Peyer's patch (tissue), 4 donors: ENCODE data around the gene MLH1. TPM values are rescaled to one million over a fixed set of nuclear protein-coding genes. Genes with fewer than 3 reads are reported as not detected.
"Not testable (repeated sequence)": the region's sequence is repeated elsewhere in the genome, so short reads cannot be mapped to it uniquely, and the experiment has no call there.

Source experiments
- DNase-seq, 3 donors: peaks; one replicate each; pipeline ENCODE4 v3.0.0-alpha.2; 2017 to 2019
- H3K27ac ChIP-seq, 4 donors: fragments of 200-600 bp; sonication (generic); one replicate each; pipeline ENCODE4 v1.5.1; 2016 to 2019
- H3K27me3 ChIP-seq, 2 donors: fragments of 200-600 bp; sonication (generic); one replicate each; pipeline ENCODE4 v1.5.1; 2019
- H3K36me3 ChIP-seq, 3 donors: fragments of 200-600 bp; sonication (generic); one replicate each; pipeline ENCODE4 v1.5.1; 2016 to 2019
- H3K4me1 ChIP-seq, 4 donors: fragments of 200-600 bp; sonication (generic); one replicate each; pipeline ENCODE4 v1.5.1; 2016 to 2019
- H3K4me3 ChIP-seq, 4 donors: fragments of 200-600 bp; sonication (generic); 1 replicate in 3 of 4; 2 replicates in 1 of 4; pipeline ENCODE4 v1.5.1; 2016 to 2019; ENCODE audit warnings: mild to moderate bottlenecking in 1 of 4
- H3K9me3 ChIP-seq, 4 donors: fragments of 200-600 bp; sonication (generic); one replicate each; pipeline ENCODE4 v1.5.1; 2016 to 2019; ENCODE audit warnings: mild to moderate bottlenecking in 1 of 4
- POLR2A ChIP-seq, 2 donors: fragments of 450-650 bp; IDR thresholded peaks; one replicate each; pipeline ENCODE4 v1.5.1; 2017; ENCODE audit warnings: antibody characterized with exemption in 2 of 2, mild to moderate bottlenecking in 2 of 2, moderate library complexity in 2 of 2
- total RNA-seq, 4 donors: library from RNA; depleted of rRNA; stranded (reverse); fragments of >200 nt; gene quantifications; one replicate each; pipeline ENCODE4 v1.1.0, GENCODE V29; 2016
- TF ChIP-seq, protein P1 (sequence below), 6 experiments: fragments of 450-650 bp in 4 of 6; fragments of 200-600 bp in 2 of 6; sonication (generic) in 1 of 6; IDR thresholded peaks; one replicate each; pipeline ENCODE4 v1.5.1; 2017 to 2019; ENCODE audit warnings: antibody characterized with exemption in 6 of 6, mild to moderate bottlenecking in 3 of 6, moderate library complexity in 1 of 6

Gene MLH1
- total RNA-seq, 4 donors from 2014 or later = 21.4 to 149 (median 27.4) TPM

GRCh38 chr3:37032961-37033360, 39.6 kb downstream of the MLH1 start:
- Histone ChIP-seq H3K27me3 (no peaks in the 10 kb centered on the region), H3K4me3 (no peak overlapping the region), H3K9me3 (no peaks in the 10 kb centered on the region), H3K4me1 (no peaks in the 10 kb centered on the region), H3K36me3 (peaks cover 0 to 36% (median 0%) of the 10 kb centered on the region in 3 donors), H3K27ac (peak overlapping the region in 1 of 4 donors; percentile 15)
- TF ChIP-seq, protein P1, sequence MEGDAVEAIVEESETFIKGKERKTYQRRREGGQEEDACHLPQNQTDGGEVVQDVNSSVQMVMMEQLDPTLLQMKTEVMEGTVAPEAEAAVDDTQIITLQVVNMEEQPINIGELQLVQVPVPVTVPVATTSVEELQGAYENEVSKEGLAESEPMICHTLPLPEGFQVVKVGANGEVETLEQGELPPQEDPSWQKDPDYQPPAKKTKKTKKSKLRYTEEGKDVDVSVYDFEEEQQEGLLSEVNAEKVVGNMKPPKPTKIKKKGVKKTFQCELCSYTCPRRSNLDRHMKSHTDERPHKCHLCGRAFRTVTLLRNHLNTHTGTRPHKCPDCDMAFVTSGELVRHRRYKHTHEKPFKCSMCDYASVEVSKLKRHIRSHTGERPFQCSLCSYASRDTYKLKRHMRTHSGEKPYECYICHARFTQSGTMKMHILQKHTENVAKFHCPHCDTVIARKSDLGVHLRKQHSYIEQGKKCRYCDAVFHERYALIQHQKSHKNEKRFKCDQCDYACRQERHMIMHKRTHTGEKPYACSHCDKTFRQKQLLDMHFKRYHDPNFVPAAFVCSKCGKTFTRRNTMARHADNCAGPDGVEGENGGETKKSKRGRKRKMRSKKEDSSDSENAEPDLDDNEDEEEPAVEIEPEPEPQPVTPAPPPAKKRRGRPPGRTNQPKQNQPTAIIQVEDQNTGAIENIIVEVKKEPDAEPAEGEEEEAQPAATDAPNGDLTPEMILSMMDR (IDR thresholded peaks at IDR 0.05) = no peak
- no peak for TF ChIP-seq POLR2A (IDR thresholded peaks at IDR 0.05)
- DNase-seq = no peak

GRCh38 chr3:37037352-37037751, 44.0 kb downstream of the MLH1 start:
- Histone ChIP-seq H3K36me3 (peaks cover 0 to 40% (median 0%) of the 10 kb centered on the region in 3 donors), H3K4me3 (no peak overlapping the region)
- TF ChIP-seq, protein P1 (IDR thresholded peaks at IDR 0.05) = no peak

DNA sequence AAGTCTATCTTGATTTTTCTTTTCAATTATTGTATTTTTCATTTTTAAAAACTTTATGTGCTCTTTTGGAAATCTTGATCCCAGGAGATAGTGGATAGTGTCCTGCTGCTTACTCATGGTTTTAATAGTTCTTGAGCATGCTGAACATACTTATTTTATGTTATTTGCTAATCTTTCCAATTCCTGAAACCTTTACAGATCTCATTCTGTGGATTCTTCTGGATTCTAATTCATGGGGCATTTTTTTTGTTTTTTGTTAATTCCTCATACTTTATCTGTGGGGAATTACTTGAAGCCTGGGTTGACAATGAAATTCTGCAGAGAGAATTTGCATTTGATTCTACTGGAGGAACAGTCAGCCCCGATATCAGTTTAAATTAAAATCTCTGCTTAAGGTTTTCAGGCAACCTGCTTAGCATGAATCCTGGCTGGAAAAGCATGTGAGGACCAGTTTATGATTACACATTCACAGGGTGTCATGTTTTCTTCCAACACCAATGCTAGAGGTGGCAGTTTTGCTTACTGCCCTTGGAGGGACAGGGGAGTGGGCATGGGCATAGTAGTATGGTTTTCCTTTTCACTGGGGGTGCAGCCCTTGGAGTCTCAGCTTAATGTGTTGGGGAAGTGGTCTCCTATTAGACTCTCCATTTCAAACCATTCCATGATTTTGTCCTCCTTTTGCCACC, 46.0 kb downstream of the MLH1 start:
- DNase-seq = no peak
- Histone ChIP-seq H3K9me3 (no peaks in the 10 kb centered on the region), H3K4me3 (no peak overlapping the region), H3K4me1 (no peaks in the 10 kb centered on the region), H3K27me3 (no peaks in the 10 kb centered on the region), H3K27ac (no peak overlapping the region), H3K36me3 (peaks cover 0 to 41% (median 0%) of the 10 kb centered on the region in 3 donors)
- no peak for TF ChIP-seq POLR2A (IDR thresholded peaks at IDR 0.05)
- TF ChIP-seq, protein P1 (IDR thresholded peaks at IDR 0.05) = no peak

More at GRCh38 chr3:37037352-37037751, 44.0 kb downstream of the MLH1 start:
- Histone ChIP-seq H3K27me3 (no peaks in the 10 kb centered on the region), H3K4me1 (no peaks in the 10 kb centered on the region), H3K9me3 (no peaks in the 10 kb centered on the region), H3K27ac (no peak overlapping the region)
- no peak for DNase-seq

GRCh38 chr3:37040231-37040630, 46.9 kb downstream of the MLH1 start:
- DNase-seq = no peak
- no peak for TF ChIP-seq POLR2A (IDR thresholded peaks at IDR 0.05)
- TF ChIP-seq, protein P1 (IDR thresholded peaks at IDR 0.05) = no peak
- Histone ChIP-seq H3K9me3 (no peaks in the 10 kb centered on the region), H3K27me3 (no peaks in the 10 kb centered on the region), H3K27ac (no peak overlapping the region), H3K4me3 (no peak overlapping the region), H3K36me3 (peaks cover 0 to 40% (median 0%) of the 10 kb centered on the region in 3 donors), H3K4me1 (no peaks in the 10 kb centered on the region)

DNA sequence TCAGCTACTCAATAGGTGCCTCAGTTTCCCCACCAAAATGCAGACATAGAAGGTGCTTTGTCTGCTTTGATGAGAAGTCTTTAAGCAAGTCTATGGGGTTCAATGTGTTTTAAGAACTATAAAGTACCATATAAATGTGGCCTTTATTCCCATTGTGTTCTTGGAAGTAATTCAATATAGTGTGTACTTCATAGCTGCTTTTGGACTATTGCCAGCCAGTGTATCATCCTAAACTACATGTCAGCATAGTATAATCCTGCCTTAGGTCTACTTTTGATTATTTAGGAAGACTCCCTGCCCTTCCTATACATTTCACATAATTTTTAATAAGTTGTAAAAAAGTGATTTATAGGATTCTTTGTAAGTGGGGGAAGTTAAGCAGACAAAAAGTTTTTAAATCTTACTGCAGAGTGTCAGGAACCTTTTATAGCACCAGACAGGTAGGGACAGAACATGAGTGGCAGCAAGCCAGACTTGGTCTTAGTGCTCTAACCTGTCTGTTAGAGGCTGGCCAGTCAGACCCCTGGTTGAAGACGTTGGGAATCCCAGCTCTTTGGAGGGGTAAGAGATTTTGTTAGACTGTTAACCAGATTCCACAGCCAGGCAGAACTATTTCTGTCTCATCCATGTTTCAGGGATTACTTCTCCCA, 48.4 kb downstream of the MLH1 start:
- no peak overlapping the region for H3K4me3 ChIP-seq

DNA sequence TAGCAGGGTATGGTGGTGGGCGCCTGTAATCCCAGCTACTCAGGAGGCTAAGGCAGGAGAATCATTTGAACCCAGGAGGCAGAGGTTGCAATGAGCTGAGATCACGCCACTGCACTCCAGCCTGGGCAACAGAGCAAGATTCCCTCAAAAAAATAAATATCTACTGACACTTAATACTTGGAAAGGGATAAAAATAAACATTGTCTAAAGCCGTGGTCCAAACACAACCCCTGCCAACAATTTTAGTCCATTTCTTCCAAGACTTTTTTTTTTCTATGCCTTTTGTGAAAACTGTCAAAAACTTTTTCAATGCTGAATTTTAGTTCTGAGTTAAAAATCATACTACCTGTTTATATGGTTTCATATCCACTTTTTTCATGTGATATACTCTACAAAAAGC, 49.4 kb downstream of the MLH1 start:
- not testable (repeated sequence) for H3K27me3 ChIP-seq, H3K4me3 ChIP-seq, H3K4me1 ChIP-seq, DNase-seq, H3K9me3 ChIP-seq, H3K27ac ChIP-seq
- H3K36me3 ChIP-seq = peaks cover 0 to 48% (median 0%) of the 10 kb centered on the region in 3 donors

More for the DNA sequence above, 48.4 kb downstream of the MLH1 start:
- no peaks in the 10 kb centered on the region for H3K27me3 ChIP-seq
- no peaks in the 10 kb centered on the region for H3K4me1 ChIP-seq
- H3K36me3 ChIP-seq = peaks cover 0 to 38% (median 0%) of the 10 kb centered on the region in 3 donors
- TF ChIP-seq, protein P1 (IDR thresholded peaks at IDR 0.05) = no peak
- no peak for TF ChIP-seq POLR2A (IDR thresholded peaks at IDR 0.05)
- no peak for DNase-seq
- no peaks in the 10 kb centered on the region for H3K9me3 ChIP-seq
- no peak overlapping the region for H3K27ac ChIP-seq
